Sigmoid colon (tissue), 7 donors: ENCODE measurements around the gene GSG1L. TPM values are rescaled to one million over a fixed set of nuclear protein-coding genes. Genes with fewer than 3 reads are reported as not detected.

ENCODE experiments used
- DNase-seq: peaks from one replicate; pipeline ENCODE4 v3.0.0-alpha.2; 2019
- H3K27ac ChIP-seq, 4 donors: fragments of 200-600 bp; sonication (generic); one replicate each; pipeline ENCODE4 v1.5.1; 2016 to 2019; ENCODE audit warnings: mild to moderate bottlenecking in 1 of 4
- H3K27me3 ChIP-seq, 3 donors: fragments of 200-600 bp; sonication (generic); one replicate each; pipeline ENCODE4 v1.5.1; 2019; ENCODE audit warnings: mild to moderate bottlenecking in 1 of 3
- H3K36me3 ChIP-seq, 4 donors: fragments of 200-600 bp; sonication (generic); one replicate each; pipeline ENCODE4 v1.5.1; 2016 to 2019
- H3K4me1 ChIP-seq, 4 donors: fragments of 200-600 bp; sonication (generic); one replicate each; pipeline ENCODE4 v1.5.1; 2017 to 2019
- H3K4me3 ChIP-seq, 4 donors: fragments of 200-600 bp; sonication (generic); one replicate each; pipeline ENCODE4 v1.5.1; 2017 to 2019; ENCODE audit warnings: mild to moderate bottlenecking in 2 of 4, moderate library complexity in 1 of 4
- H3K9me3 ChIP-seq, 4 donors: fragments of 200-600 bp in 3 of 4; sonication (generic) in 3 of 4; one replicate each; pipeline versions ENCODE4 v1.5.1 to v1.6.1; 2013 to 2019
- EP300 ChIP-seq, 4 donors: sonication (generic); formaldehyde crosslinking; IDR thresholded peaks; one replicate each; pipeline ENCODE4 v1.6.1; 2017; ENCODE audit warnings: antibody characterized with exemption in 4 of 4
- POLR2A ChIP-seq, 2 donors: fragments of 450-650 bp; IDR thresholded peaks; one replicate each; pipeline ENCODE4 v1.6.1; 2016; ENCODE audit warnings: antibody characterized with exemption in 2 of 2, mild to moderate bottlenecking in 2 of 2, moderate library complexity in 2 of 2
- POLR2AphosphoS5 ChIP-seq, 4 donors: sonication (generic); formaldehyde crosslinking; IDR thresholded peaks; one replicate each; pipeline ENCODE4 v1.6.1; 2017; ENCODE audit warnings: antibody characterized with exemption in 4 of 4
- whole genome bisulfite sequencing, 2 donors: extraction: QIAGEN DNeasy Blood & Tissue Kit; methylation state at CpG; one replicate each; pipeline ENCODE4 v1.1.7; 2013; 5-methylcytosine and 5-hydroxymethylcytosine counted together
- intact Hi-C: fragments of 100-400 bp; cut with DNase I; formaldehyde crosslinking; loops from one replicate; pipeline ENCODE4 v1.15.1; 2023
- polyA plus RNA-seq, 3 donors: library from polyadenylated mRNA; stranded (reverse); fragments of 200-250 nt; gene quantifications; one replicate each; pipeline ENCODE4 v1.2.3, GENCODE V29; 2013
- total RNA-seq, 4 donors: library from RNA; depleted of rRNA; stranded (reverse); fragments of >200 nt; gene quantifications; one replicate each; pipeline ENCODE4 v1.1.0, GENCODE V29; 2016
- TF ChIP-seq, protein P1 (sequence below), 4 experiments: fragments of 450-650 bp in 3 of 4; fragments of 200-600 bp in 1 of 4; IDR thresholded peaks; one replicate each; pipeline ENCODE4 v1.5.1; 2016 to 2019; ENCODE audit warnings: antibody characterized with exemption in 4 of 4, mild to moderate bottlenecking in 3 of 4, moderate library complexity in 2 of 4
- donor health status: healthy with polysubstance abuse.
- donor health status: Bipolar disorder and iron deficiency.
- donor health status: healthy.

The GSG1L gene
- total and polyA plus RNA-seq, 7 donors, result 0.25 to 0.66 (median 0.36) TPM; not detected in 2

- H3K27ac ChIP-seq, result no peak overlapping the region
- no peak overlapping the region for H3K4me3 ChIP-seq
- no peak for DNase-seq
- TF ChIP-seq EP300 (IDR thresholded peaks at IDR 0.05), result no peak
- TF ChIP-seq, protein P1, sequence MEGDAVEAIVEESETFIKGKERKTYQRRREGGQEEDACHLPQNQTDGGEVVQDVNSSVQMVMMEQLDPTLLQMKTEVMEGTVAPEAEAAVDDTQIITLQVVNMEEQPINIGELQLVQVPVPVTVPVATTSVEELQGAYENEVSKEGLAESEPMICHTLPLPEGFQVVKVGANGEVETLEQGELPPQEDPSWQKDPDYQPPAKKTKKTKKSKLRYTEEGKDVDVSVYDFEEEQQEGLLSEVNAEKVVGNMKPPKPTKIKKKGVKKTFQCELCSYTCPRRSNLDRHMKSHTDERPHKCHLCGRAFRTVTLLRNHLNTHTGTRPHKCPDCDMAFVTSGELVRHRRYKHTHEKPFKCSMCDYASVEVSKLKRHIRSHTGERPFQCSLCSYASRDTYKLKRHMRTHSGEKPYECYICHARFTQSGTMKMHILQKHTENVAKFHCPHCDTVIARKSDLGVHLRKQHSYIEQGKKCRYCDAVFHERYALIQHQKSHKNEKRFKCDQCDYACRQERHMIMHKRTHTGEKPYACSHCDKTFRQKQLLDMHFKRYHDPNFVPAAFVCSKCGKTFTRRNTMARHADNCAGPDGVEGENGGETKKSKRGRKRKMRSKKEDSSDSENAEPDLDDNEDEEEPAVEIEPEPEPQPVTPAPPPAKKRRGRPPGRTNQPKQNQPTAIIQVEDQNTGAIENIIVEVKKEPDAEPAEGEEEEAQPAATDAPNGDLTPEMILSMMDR (IDR thresholded peaks at IDR 0.05), result no peak
- TF ChIP-seq POLR2AphosphoS5 (IDR thresholded peaks at IDR 0.05), result no peak
- no peak for TF ChIP-seq POLR2A (IDR thresholded peaks at IDR 0.05)
- intact Hi-C loops, result no loop called here
- H3K9me3 ChIP-seq, result no peaks in the 10 kb centered on the region
- H3K4me1 ChIP-seq, result no peaks in the 10 kb centered on the region
- WGBS, 2 donors, result 68 to 85% methylated on average over 7 of the region's 7 CpGs
- no peaks in the 10 kb centered on the region for H3K27me3 ChIP-seq
- peaks cover 0 to 45% (median 27%) of the 10 kb centered on the region in 4 donors for H3K36me3 ChIP-seq
Measured at GRCh38 chr16:27761816-27762215, 301.7 kb downstream of the GSG1L start.

DNA sequence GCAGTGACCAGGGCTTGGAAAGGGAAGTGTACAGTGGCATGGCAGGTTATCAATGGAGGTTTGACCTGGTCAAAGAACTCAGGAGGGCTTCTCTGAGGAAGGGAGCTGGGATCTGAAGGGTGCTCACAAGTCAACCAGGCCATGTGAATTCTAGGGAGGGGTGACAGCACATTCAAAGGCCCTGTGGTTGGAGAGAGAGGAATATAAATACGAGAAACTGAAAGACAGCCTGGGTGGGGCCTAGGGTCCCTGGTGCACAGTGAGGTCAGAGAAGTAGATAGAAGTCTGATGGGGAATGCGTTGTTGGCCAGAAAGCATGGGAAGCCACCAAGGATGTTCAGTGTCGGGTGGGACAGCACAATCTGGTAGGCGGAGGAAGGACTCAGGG is 302.7 kb downstream of the GSG1L start:
- WGBS, 2 donors, result 96 to 98% methylated on average over 4 of the region's 4 CpGs
- peaks cover 0 to 46% (median 23%) of the 10 kb centered on the region in 4 donors for H3K36me3 ChIP-seq
- H3K27ac ChIP-seq, result no peak overlapping the region
- no peaks in the 10 kb centered on the region for H3K9me3 ChIP-seq
- no peak for DNase-seq
- intact Hi-C loops, result no loop called here
- TF ChIP-seq POLR2AphosphoS5 (IDR thresholded peaks at IDR 0.05) (no peak), POLR2A (IDR thresholded peaks at IDR 0.05) (no peak), EP300 (IDR thresholded peaks at IDR 0.05) (no peak)
- TF ChIP-seq, protein P1 (IDR thresholded peaks at IDR 0.05), result no peak
- H3K27me3 ChIP-seq, result no peaks in the 10 kb centered on the region
- H3K4me3 ChIP-seq, result no peak overlapping the region
- no peaks in the 10 kb centered on the region for H3K4me1 ChIP-seq

GRCh38 chr16:27759967-27760788 is 303.3 kb downstream of the GSG1L start:
- intact Hi-C loops, result no loop called here
- 72 to 90% methylated on average over 13 of the region's 13 CpGs for WGBS, 2 donors
- no peak overlapping the region for H3K4me3 ChIP-seq
- H3K9me3 ChIP-seq, result no peaks in the 10 kb centered on the region
- H3K27ac ChIP-seq, result no peak overlapping the region
- TF ChIP-seq EP300 (IDR thresholded peaks at IDR 0.05), result no peak
- no peak for TF ChIP-seq POLR2A (IDR thresholded peaks at IDR 0.05)
- TF ChIP-seq, protein P1 (IDR thresholded peaks at IDR 0.05), result no peak
- no peak for TF ChIP-seq POLR2AphosphoS5 (IDR thresholded peaks at IDR 0.05)
- H3K36me3 ChIP-seq, result peaks cover 0 to 46% (median 23%) of the 10 kb centered on the region in 4 donors
- DNase-seq, result no peak
- no peaks in the 10 kb centered on the region for H3K27me3 ChIP-seq
- no peaks in the 10 kb centered on the region for H3K4me1 ChIP-seq

GRCh38 chr16:27759301-27759871 is 304.1 kb downstream of the GSG1L start:
- no peak overlapping the region for H3K27ac ChIP-seq
- no peaks in the 10 kb centered on the region for H3K4me1 ChIP-seq
- H3K27me3 ChIP-seq, result no peaks in the 10 kb centered on the region
- no peak overlapping the region for H3K4me3 ChIP-seq
- no peak for DNase-seq
- intact Hi-C loops, result no loop called here
- no peak for TF ChIP-seq EP300 (IDR thresholded peaks at IDR 0.05)
- WGBS, 2 donors, result 88 to 91% methylated on average over 9 of the region's 9 CpGs
- peaks cover 0 to 47% (median 22%) of the 10 kb centered on the region in 4 donors for H3K36me3 ChIP-seq
- H3K9me3 ChIP-seq, result no peaks in the 10 kb centered on the region

DNA sequence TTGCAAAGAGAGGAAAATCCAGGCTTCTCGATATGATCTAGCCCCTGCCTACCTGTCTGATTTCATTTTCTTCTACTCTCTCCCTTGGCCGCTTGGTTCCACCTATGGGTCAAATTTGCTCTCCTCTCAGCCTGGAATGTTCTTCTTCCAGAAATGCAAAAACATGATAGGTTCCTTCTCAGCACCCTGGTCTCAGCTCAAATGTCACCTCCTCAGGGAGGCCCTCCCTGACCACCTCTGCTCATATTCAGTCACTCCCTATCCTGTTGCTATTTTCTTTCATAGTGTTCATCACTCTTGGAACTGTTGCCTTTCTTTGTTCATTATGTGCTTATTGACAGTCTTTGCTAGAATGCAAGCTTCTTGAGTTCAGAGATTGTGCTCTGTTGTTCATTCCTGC is 305.0 kb downstream of the GSG1L start:
- H3K27me3 ChIP-seq, result no peaks in the 10 kb centered on the region
- DNase-seq, result no peak
- TF ChIP-seq POLR2A (IDR thresholded peaks at IDR 0.05) (no peak), EP300 (IDR thresholded peaks at IDR 0.05) (no peak), POLR2AphosphoS5 (IDR thresholded peaks at IDR 0.05) (no peak)
- TF ChIP-seq, protein P1 (IDR thresholded peaks at IDR 0.05), result no peak
- peaks cover 0 to 43% (median 15%) of the 10 kb centered on the region in 4 donors for H3K36me3 ChIP-seq
- no peak overlapping the region for H3K4me3 ChIP-seq
- H3K4me1 ChIP-seq, result no peaks in the 10 kb centered on the region
- intact Hi-C loops, result no loop called here
- no peak overlapping the region for H3K27ac ChIP-seq
- H3K9me3 ChIP-seq, result no peaks in the 10 kb centered on the region
- 76 to 97% methylated on average over 2 of the region's 2 CpGs for WGBS, 2 donors
